ENCODE results near the gene CYB561.
A peak's percentile ranks its signal among the peaks of the same experiment; 100 is the strongest.

The CYB561 gene

GRCh38 chr17:63450551-63450950, 4.4 kb upstream of the CYB561 start:
- no peak for DNase-seq (ENCODE audit: low spot score)
- Histone ChIP-seq H3K27ac (no peak overlapping the region), H3K4me3 (no peak overlapping the region)
- TF ChIP-seq, protein P1, sequence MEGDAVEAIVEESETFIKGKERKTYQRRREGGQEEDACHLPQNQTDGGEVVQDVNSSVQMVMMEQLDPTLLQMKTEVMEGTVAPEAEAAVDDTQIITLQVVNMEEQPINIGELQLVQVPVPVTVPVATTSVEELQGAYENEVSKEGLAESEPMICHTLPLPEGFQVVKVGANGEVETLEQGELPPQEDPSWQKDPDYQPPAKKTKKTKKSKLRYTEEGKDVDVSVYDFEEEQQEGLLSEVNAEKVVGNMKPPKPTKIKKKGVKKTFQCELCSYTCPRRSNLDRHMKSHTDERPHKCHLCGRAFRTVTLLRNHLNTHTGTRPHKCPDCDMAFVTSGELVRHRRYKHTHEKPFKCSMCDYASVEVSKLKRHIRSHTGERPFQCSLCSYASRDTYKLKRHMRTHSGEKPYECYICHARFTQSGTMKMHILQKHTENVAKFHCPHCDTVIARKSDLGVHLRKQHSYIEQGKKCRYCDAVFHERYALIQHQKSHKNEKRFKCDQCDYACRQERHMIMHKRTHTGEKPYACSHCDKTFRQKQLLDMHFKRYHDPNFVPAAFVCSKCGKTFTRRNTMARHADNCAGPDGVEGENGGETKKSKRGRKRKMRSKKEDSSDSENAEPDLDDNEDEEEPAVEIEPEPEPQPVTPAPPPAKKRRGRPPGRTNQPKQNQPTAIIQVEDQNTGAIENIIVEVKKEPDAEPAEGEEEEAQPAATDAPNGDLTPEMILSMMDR (IDR thresholded peaks at IDR 0.05): no peak

- no peak overlapping the region for H3K27ac ChIP-seq
- no peak overlapping the region for H3K4me3 ChIP-seq
- TF ChIP-seq, protein P1 (IDR thresholded peaks at IDR 0.05): no peak
- DNase-seq (ENCODE audit: low spot score): no peak
Measured at GRCh38 chr17:63448655-63449054, 2.5 kb upstream of the CYB561 start.

DNA sequence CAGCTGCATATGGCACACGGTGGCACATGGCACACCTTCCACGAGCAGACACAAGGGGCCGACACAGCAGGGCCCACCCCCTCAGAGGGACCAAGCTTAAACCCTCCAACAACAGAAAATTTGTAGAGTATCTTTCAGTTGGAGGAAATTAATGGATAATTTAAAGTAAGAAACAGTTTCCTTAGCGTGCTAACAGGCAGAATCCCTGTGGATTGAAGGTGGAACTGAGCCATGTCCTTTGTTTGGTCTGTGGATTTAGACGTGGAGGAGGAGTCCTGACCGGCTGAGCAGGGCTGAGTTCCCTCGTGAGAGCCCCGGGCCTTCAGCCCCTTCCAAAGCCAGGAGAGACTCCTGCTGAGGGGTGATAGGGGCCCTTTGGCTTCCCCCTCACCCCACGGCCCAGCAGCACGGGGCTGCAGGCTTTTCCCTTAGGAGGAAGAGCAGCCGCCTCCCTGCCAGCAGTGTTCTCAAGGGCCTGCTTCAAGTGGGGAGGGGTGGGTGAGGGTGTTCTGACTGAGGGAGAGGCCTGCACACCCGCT, 1.4 kb upstream of the CYB561 start:
- peak overlapping the region in 1 of 2 donors; percentile 88 for H3K27ac ChIP-seq
- H3K4me3 ChIP-seq: peak overlapping the region; percentile 79
- TF ChIP-seq, protein P1 (IDR thresholded peaks at IDR 0.05): no peak
- no peak for DNase-seq (ENCODE audit: low spot score)

- no peak for DNase-seq (ENCODE audit: low spot score)
- H3K4me3 ChIP-seq: peak overlapping the region; percentile 79
- H3K27ac ChIP-seq: peak overlapping the region; percentile 31 to 88
- TF ChIP-seq, protein P1 (IDR thresholded peaks at IDR 0.05): no peak
Measured at GRCh38 chr17:63446753-63447470, 806 bp upstream of the CYB561 start.

DNA sequence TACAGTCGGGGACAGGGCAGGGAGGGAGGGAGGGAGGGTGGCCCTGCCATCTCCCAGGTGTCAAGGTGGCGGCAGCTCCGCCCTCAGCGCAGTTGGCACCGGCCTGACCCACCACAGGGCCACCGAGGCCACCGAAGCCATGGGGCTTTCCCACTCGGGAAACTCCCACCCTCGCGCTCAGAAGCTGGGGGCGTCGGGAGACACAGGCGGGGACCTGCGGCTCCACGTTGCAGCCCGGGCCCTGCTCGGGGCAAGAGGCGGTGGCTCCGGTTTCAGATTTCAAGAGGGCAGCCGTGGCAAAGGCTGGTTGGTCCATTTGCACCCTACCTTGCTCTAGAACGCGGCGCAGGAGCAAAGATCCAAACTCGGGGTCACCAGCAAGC, 544 bp downstream of the CYB561 start:
- Histone ChIP-seq H3K4me3 (peak overlapping the region; percentile 79), H3K27ac (peak overlapping the region in 1 of 2 donors; percentile 88)
- TF ChIP-seq, protein P1 (IDR thresholded peaks at IDR 0.05): no peak
- no peak for DNase-seq (ENCODE audit: low spot score)

- peak overlapping the region in 1 of 2 donors; percentile 88 for H3K27ac ChIP-seq
- peak overlapping the region; percentile 79 for H3K4me3 ChIP-seq
- TF ChIP-seq, protein P1 (IDR thresholded peaks at IDR 0.05): no peak
- DNase-seq (ENCODE audit: low spot score): no peak
Measured at GRCh38 chr17:63445065-63445464, 1.0 kb downstream of the CYB561 start.

GRCh38 chr17:63444457-63444856, 1.6 kb downstream of the CYB561 start:
- H3K4me3 ChIP-seq: no peak overlapping the region
- no peak overlapping the region for H3K27ac ChIP-seq
- no peak for DNase-seq (ENCODE audit: low spot score)
- TF ChIP-seq, protein P1 (IDR thresholded peaks at IDR 0.05): no peak

Data from coronary artery (tissue), 2 donors.